ENCODE data around the gene AZIN2. TPM values are rescaled to one million over a fixed set of nuclear protein-coding genes. Genes with fewer than 3 reads are reported as not detected.

AZIN2 gene
- total and polyA plus RNA-seq, 2 of the 8 experiments (the other 6 are each of a cell fraction or from before 2014, with no cell fraction given) = 0.22 to 0.91 TPM

- peaks cover 0 to under 1% (median under 1%) of the 10 kb centered on the region in 4 experiments; a peak in 1 of 7 replicates for H3K27me3 ChIP-seq (replicated peaks in 1 of 4; ENCODE audit: control insufficient read depth in 3 of 4, extremely low read depth in 1 of 4, insufficient read depth in 3 of 4, low read length in 3 of 4)
- H4K5ac ChIP-seq (ENCODE audit: insufficient read length, low read depth, low read length) = no peak overlapping the region
- H2BK12ac ChIP-seq (ENCODE audit: low read depth, low read length) = no peak overlapping the region
- H3K23me2 ChIP-seq (ENCODE audit: low read depth, low read length) = no peaks in the 10 kb centered on the region
- H3K56ac ChIP-seq (replicated peaks; ENCODE audit: insufficient read length, low read depth, low read length) = no peak overlapping the region
- no peak overlapping the region for H4K8ac ChIP-seq (ENCODE audit: extremely low read depth, insufficient read depth, low read length)
- H3K79me2 ChIP-seq (ENCODE audit: control insufficient read depth in 1 of 2, insufficient read depth in 2 of 2, low read length in 2 of 2) = no peaks in the 10 kb centered on the region
- H2BK5ac ChIP-seq (ENCODE audit: low read depth, low read length) = no peak overlapping the region
- no peak overlapping the region for H3K27ac ChIP-seq (ENCODE audit: low read depth, low read length)
- H3K79me1 ChIP-seq (ENCODE audit: low read depth, low read length) = no peaks in the 10 kb centered on the region
- no peak overlapping the region for H2AFZ ChIP-seq (ENCODE audit: low read length)
- no peaks in the 10 kb centered on the region for H4K20me1 ChIP-seq (replicated peaks in 1 of 2; ENCODE audit: control insufficient read depth in 1 of 2, insufficient read depth in 2 of 2, low read length in 2 of 2)
- no peaks in the 10 kb centered on the region for H3K9me3 ChIP-seq (ENCODE audit: insufficient read depth in 2 of 2, low read depth in 1 of 2, low read length in 1 of 2)
- no peak overlapping the region for H2AK5ac ChIP-seq (ENCODE audit: low read depth, low read length)
- FAIRE-seq = no peak
- H2BK120ac ChIP-seq (replicated peaks; ENCODE audit: low read depth, low read length) = no peak overlapping the region
- no peak overlapping the region for H3K4me2 ChIP-seq (ENCODE audit: insufficient read depth in 1 of 2, low read depth in 2 of 2, low read length in 2 of 2)
- peaks cover 0 to 3% (median 1%) of the 10 kb centered on the region in 4 experiments; a peak in 3 of 7 replicates for H3K4me1 ChIP-seq (replicated peaks in 1 of 4; ENCODE audit: control insufficient read depth in 3 of 4, insufficient read depth in 4 of 4, low read length in 3 of 4)
- H3K36me3 ChIP-seq (ENCODE audit: control insufficient read depth in 2 of 4, insufficient read depth in 4 of 4, low read length in 3 of 4) = no peaks in the 10 kb centered on the region
- H3K18ac ChIP-seq (ENCODE audit: extremely low read depth, low read length) = no peak overlapping the region
- no peak overlapping the region for H2BK15ac ChIP-seq (ENCODE audit: low read length)
- H3K4me3 ChIP-seq (ENCODE audit: extremely low read depth in 1 of 4, insufficient read depth in 2 of 4, low read depth in 3 of 4, low read length in 4 of 4) = no peak overlapping the region
- ChIA-PET CTCF (ENCODE audit: partially characterized antibody) (interaction anchor here (0.7 to 3.7 kb wide), 4 partner anchors 11 to 373 kb away, joined by 3 to 14 read pairs (median 11); no protein-coding TSS in a partner anchor), POLR2A (ENCODE audit: partially characterized antibody) (interaction anchor here (0.6 kb wide), 1 partner anchor 157 kb away, joined by 3 read pairs; no protein-coding TSS in a partner anchor)
- H4K91ac ChIP-seq (replicated peaks; ENCODE audit: insufficient read length, low read length) = no peak overlapping the region
- DNase-seq (ENCODE audit: low read depth in 1 of 2, low spot score in 2 of 2) = peak in 1 of 2 experiments; percentile 23
- no peak overlapping the region for H3K9ac ChIP-seq (replicated peaks in 1 of 4; ENCODE audit: extremely low read depth in 1 of 4, low read depth in 3 of 4, low read length in 3 of 4)
- H2BK20ac ChIP-seq (ENCODE audit: low read length) = no peak overlapping the region
- no peak overlapping the region for H3K23ac ChIP-seq (ENCODE audit: insufficient read length)
- no peak overlapping the region for H3K4ac ChIP-seq (replicated peaks; ENCODE audit: insufficient read length, low read depth, low read length)
- WGBS, 2 experiments (ENCODE audit: extremely low coverage in 1 of 2, insufficient coverage in 1 of 2, insufficient read length in 1 of 2, insufficient replicate concordance in 2 of 2, low coverage in 1 of 2, low lambda C conversion rate in 2 of 2, missing lambda C conversion rate in 1 of 2) = 76% methylated on average over 3 of the region's 3 CpGs; no CpG with 5 or more reads in 1 of the 2 experiments
- H3K14ac ChIP-seq (ENCODE audit: insufficient read length) = no peak overlapping the region
- TF ChIP-seq MAFK (IDR thresholded peaks at IDR 0.05; ENCODE audit: low read depth, low read length) (peak; percentile 80), JUND (IDR thresholded peaks at IDR 0.05; ENCODE audit: low read length) (no peak), SP2 (IDR thresholded peaks at IDR 0.05; ENCODE audit: low read length) (no peak), BRCA1 (IDR thresholded peaks at IDR 0.05; ENCODE audit: low read depth, low read length) (no peak), POU5F1 (IDR thresholded peaks at IDR 0.05; ENCODE audit: low read depth, low read length) (no peak), KDM5A (IDR thresholded peaks at IDR 0.05; ENCODE audit: low read length) (no peak), USF2 (IDR thresholded peaks at IDR 0.05; ENCODE audit: low read length) (no peak), BACH1 (IDR thresholded peaks at IDR 0.05; ENCODE audit: low read length) (peak; percentile 79), NANOG (IDR thresholded peaks at IDR 0.05; ENCODE audit: insufficient read depth, low read depth, low read length, poor library complexity, severe bottlenecking) (no peak), SAP30 (IDR thresholded peaks at IDR 0.05; ENCODE audit: insufficient read depth, insufficient replicate concordance, low read length) (no peak), RNF2 (IDR thresholded peaks at IDR 0.05; ENCODE audit: borderline replicate concordance, low read depth, low read length, missing control alignments, poor library complexity, severe bottlenecking) (no peak), CHD1 (IDR thresholded peaks at IDR 0.05; ENCODE audit: low read depth, low read length) (no peak)
Observed at GRCh38 chr1:33097137-33097611, 16.2 kb downstream of the AZIN2 start.

Data from H1 (cell line).